NOMO-1 treated with DMSO at 0.1 percent for 48 hours (cell line): ENCODE measurements around the gene STOM.
A peak's percentile ranks its signal among the peaks of the same experiment; 100 is the strongest.

ENCODE experiments used
- DNase-seq: peaks from one replicate; lab custom pipeline; 2025; ENCODE audit not compliant: unreplicated experiment; lab: John Stamatoyannopoulos, UW

Gene STOM

DNA sequence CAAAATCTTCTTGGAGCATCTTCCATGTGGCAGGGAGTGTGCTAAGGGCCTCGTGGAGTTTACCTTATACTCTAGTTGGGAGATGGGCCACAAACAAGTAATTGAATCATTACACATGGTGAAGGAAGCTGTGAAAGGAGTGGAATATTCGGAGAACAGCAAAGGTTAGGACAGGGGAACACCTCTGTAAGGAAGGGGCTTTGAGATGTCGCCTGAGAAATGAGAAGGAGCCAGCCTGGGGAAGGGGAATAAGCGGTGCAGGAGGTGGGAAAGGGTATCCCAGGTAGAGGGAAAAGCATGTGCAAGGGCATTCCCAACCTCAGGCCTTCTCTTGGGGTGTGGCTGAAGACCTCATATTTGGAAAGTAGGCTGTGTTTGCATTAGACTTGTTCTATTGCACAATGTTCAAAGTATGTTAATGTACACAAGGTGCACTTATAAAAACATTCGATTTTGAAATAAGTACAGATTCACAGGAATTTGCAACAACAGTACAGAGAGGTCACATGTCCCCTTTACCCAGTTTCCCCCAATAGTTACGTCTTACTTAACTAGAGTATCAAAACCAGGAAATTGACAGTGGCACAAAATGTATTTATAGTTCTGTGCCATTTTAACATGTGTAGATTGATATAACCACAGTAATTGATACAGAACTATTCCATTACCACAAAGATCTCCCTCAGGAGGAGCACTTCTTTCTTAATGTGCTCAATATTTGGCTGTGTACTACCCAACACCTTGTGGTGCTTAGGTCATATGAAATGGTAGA, 2.4 kb upstream of the STOM start:
- DNase-seq: peak; percentile 35

DNA sequence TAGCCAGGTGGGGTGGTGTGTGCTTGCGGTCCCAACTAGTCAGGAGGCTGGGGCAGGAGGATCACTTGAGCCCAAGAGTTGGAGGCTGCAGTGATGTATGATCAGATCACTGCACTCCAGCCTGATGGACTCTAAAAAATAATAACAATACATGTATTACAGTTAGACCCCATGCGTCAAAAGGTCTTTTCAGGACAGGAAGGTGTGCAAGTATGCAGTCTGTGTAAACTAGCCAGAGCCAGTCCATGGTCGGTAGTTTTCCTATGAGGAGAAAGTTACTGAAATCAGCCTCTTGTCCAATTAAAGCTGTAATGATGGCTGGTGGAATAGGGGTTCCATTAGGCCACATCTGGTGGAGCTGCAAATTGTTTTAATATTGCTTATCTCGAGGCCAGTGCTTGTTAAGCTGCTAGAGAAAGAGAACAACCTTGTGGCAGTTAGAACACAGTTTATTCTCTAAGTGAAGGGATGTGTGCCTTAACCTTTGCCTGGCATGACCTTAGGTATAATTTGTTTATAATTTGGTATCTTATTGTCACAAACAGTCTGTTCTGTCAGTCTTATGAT, 1.5 kb upstream of the STOM start:
- no peak for DNase-seq

DNA sequence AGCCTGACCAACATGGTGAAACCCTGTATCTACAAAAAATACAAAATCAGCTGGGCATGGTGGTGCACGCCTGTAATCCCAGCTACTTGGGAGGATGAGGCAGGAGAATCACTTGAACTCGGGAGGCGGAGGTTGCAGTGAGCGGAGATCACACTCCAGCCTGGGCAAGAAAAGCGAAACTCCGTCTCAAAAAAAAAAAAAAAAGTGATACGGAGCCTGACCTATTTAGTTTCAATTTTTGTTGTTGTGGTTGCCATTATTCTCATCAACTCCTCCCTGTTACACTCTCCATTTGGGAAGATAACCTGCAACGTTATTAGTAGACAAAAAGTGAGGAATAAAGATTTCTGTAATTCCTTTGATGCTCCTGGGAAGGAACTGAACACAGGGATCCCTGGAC, 1.3 kb downstream of the STOM start:
- no peak for DNase-seq

DNA sequence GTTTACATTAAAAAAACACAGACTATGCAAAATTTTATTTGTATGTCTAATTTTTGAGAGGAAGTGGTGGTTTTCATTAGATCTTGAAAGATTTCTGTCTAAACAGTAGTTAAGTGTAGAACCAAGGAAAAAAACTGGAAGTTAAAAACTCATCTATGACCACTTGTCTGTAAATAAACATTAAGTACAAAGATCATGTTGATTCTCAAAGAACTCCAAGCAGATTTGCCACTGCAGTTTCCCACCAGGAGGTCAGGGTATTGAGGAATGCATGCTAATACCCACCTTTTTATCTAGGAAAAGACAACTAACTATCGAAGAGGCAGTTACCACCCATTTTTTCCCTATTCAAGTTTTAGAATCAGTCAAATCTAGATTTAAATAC, 1.9 kb downstream of the STOM start:
- DNase-seq: peak; percentile 59

DNA sequence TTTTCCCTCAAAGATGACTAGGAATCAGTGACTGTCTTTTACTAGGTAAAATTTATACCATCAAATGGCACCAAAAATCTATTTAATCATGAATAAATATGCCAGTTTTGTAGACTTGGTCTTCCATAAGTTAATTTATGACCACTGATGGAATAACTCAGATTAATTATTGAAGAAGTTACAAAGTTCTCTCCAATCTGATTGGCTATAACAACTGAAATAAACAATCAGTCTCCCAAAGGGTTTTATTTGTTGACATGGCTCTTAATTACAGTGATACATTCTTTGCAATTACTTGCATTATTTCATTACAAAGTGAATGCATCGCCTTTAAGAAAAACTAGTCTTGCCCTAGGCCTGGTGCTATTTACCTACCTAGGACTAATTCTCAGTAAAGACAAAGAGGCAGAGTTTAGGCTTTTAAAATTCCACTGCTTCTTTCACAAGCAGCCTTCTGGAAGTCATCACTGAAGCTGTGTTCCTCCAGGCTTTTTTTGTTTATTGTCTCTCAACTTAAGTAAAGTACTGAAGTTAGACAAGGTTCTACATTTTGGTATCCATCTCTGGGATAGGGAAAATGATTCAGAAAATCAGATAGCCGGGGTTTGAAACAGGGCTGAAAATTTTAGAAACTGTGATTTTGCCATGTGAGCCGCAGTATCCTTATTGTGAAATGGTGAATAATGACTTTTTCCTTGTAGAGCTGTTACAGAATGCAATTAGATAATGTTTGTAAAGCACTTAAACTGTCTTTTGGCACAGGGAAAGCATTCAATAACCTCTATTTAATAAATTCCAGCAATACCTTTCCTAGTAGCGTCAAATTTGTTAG, 2.5 kb downstream of the STOM start:
- peak; percentile 59 for DNase-seq

DNA sequence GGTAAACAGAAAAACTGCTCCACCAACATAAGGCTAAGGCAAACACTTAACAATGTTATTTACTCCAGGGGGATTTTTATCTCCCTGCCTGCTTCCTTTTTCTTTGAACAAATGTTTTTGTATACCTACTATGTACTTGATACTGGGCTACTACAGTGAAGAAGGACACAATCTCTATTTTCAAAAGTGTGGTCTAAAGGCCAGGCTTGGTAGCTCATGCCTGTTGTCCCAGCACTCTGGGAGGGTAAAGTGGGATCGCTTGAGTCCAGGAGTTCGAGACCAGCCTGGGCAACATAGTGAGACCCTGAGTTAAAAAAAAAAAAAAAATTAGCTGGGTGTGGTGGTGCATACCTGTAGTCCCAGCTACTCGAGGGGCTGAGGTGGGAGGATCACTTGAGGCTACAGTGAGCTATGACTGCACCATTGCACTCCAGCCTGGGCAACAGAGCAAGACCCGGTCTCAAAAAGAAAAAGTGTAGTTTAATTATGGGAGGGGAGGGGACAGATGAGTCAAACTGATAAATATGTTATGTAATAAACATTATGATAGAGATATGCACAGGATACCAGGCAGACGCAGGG, 3.3 kb downstream of the STOM start:
- no peak for DNase-seq

DNA sequence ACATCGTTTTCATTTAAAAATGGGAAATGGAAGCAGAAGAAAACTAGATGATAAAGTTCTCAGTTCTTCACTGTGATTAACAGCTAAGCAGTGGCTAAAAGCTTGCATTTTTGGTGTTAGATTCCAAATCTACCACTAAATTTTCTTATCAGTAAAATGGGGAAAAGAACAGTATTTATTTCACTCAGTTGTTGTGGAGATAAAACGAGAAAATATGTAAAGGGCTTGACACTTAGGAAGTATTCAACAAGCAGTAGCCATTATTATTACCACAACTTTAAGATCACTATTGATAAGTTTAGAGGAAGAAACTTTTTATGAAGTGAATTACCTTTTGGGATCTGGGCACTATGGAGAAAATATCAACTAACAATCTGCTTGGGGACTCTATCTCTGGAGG, 4.5 kb downstream of the STOM start:
- DNase-seq: no peak

DNA sequence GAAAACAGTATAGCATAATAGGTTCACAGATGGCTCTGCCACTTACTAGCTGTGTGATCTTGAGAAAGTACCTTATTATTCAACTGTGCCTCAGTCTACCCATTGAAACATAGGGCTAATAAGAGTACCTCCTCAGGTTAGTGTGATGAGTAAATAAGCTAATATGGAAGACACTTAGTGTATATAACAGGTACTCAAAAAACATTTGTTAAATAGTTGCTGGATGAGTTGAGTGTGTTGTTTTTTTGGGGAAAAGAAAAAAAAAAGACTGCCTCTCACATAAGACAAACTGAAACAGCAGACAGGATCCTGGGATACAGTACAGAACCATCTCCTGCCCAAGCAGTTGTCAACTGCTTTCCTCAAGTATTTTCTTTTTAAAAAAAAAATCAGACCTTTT, 5.2 kb downstream of the STOM start:
- DNase-seq: no peak

DNA sequence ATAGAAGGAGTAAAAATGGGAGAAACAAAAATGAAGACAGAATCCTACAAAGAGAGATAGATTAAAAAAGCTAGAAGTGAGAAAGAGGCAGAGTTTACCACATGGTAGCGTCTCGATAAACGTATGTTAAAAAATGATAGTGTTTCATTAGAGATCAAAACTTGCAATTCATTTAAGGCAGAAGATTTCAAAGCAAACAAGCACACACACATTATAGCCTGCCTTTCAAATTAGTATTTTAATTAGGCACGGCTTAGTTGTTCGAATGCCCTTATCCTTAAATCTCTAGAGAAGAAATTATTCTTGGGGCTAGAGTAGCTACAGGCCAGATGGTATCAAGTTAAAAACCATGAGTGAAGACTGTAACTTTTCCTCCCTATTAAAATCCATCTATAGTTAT, 6.0 kb downstream of the STOM start:
- no peak for DNase-seq

DNA sequence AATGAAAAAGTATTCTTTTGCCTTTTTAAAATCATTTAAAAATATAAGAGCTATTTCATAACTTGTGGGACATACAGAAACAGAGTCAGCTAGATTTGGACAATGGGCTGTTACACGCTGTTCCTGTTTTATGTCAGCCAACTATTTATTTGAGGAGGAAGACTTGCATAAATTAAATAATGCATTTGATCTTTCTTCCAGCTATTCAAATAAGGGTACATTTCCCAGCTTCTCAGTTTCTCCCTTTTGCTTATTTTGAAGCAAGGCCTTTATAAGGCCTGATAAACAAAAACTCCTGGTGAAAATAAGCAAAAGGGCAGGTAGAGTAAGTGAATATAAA, 6.5 kb downstream of the STOM start:
- DNase-seq: peak; percentile 23

DNA sequence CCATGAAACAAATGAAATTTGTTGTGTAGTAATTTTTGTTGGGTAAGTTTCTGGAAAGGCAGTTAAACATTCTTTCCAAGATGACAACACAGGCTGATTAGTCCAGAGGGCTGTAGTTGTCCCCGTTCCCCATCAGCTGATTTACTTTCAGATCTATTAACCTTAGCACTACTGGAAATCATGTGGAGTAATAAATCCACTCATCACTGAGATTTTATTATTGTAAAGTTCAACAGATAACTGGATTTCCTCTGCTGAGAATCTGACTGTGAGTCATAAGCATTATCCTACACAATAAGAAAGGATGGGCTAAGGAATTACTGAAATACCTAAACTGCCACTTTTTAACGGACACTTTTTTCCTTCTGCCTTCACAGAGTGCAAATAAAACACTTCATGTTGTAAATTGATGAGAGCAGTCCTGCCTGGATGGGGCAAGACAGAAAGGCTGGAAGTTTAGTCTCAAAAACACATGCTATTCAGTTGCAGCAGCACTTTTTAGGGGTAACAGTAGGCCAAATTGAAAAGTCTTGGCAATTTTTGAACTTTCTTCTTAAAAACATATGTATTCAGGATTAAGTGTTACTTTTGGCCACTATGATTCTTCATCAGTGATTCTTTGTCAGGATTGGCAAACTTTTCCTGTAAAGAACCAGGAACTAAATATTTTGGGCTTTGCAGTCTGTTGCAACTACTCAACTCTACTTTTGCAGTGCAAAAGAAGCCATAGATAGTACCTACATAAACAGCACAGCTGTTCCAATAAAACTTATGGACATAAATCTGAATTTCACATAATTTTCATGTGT, 7.0 kb downstream of the STOM start:
- peak; percentile 38 for DNase-seq

DNA sequence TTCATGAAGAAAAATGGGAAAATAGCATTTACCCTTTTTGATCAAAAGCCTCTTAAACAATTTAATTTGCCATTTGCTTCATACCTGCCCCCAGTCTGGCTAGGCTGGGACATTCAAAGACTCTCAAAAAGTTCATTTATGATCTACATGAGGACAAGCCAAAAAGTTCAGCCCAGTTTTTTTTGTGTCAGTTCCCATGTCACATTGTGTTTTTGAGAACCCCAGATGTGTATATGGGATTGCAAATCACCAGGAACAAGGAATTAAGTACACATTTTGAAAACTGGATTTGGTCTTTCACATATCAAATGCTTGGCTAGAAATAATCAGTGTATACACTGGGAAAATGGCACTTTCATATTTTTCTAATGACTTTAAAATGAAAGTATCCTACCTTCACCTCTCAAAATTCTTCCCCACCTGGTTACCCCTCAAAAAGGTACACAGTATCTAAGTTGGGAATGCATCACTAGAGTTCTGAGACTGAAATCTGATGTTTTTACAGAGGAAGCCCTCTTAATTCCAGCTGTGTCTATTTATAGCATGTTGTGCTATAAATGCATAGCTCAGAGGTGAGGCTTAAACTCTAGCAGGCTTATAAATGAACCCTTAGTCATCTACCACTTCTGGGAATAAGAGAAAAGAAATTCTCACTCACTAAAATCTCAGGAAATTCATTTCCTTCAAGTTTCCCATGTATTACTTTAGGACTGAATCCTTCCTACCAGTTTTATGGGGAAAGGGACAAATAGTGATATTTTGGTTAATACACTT, 9.3 kb downstream of the STOM start:
- DNase-seq: no peak

DNA sequence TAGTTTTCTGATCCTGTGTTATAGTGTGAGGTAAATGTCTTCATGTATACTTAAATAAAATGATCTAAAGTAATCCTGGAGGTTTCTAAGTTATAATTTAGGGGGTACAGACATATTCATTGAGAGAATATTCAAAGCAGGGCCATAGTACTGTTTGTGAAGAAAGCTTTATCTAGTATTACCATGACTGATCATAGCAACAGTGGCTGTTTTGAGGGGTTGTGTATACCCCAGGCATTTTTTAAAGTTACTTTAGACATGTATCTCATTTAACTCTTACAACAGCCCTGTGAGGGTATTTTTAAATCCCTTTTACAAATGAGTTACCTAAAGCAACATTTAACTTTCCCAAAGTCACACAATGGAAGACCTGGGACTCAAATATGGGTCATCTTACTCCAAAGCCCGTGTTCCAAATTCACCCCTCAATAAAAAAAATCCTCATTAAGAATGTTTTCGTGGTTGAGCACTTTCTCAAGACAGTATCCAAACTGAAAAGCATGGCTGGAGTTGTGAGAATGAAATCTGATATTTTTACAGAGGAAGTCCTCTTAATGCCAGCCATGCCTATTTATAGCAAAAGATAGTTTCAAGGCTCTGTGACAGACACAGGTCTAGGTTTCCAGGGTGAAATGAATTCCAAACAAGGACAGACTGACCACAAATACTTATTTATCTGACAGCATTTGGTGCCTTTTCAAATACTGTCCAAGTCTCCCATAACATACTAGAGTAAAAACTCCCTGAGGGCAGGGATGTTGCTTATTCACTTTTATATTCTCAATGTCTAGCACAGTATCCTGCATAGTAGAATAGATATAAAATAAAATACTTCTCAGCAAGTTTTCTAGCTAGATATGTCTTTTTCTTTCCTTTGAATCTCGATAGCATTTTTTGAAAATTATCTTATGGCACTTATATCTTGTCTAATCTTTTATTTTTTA, 10.4 kb downstream of the STOM start:
- DNase-seq: no peak

DNA sequence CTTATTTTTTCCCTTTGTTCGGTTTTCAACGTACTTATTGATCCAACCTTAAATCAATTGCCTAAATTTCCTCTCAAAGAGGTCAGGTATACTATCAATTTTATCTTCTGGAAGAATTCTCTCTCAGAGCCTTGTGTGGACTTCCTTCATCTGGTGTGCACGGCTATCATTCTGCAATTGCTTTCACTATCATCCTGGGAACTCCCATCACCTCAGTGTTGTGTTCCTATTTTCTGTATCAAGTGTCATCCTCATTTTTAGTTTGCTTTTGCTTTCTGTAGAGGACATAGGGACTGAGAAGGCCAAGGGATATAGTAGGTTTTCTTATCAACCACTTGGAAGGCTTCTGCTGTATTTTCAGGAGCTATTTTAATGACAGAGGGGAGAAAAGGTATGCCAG, 11.3 kb downstream of the STOM start:
- DNase-seq: no peak

DNA sequence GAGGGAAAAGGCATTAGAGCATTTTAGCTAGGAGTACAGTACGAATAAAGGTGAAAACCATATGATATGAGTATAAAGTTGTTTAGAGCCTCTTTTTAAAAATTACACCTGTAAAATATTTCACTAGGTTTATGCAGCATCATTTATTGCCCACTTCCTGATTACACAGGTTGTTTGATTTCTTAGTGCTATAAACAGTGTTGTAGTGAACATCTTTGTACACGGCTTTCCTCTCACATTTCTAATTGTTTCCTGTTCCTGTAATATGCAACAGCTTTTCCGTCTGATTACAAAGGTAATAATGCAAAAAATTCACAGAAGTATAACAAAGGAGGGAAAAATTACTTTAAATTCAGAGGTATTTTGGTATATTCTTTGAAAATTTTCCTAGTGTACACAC, 13.0 kb downstream of the STOM start:
- DNase-seq: no peak

DNA sequence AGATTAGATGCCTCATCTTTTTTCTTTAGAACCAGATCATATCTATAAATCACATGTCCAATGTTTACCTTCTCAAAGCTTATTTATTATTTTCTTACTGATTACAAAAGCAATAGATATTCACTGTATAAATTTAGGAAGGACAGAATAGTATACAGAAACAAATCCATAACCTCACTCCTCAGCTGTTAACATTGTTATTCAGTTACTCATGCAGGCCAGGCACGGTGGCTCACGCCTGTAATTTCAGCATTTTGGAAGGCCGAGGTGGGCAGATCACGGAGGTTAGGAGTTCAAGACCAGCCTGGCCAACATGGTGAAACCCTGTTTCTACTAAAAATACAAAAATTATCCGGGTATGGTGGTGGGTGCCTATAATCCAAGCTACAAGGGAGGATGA, 15.3 kb downstream of the STOM start:
- no peak for DNase-seq

DNA sequence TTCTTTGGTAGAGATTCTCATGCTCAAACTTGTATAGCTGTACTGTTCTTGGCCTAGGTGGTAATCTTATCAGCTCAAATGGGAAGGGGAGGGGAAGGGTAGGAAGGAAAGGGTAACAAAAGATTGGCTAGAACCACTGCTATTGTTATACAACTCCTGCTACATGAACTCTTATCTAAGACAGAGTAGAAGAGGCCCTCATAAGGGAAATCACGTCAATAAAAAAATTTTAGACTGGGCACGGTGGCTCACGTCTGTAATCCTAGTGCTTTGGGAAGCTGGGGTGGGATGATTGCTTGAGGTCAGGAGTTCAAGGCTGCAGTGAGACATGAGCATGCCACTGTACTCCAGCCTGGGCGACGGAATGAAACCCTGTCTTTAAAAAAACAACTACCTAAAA, 15.9 kb downstream of the STOM start:
- no peak for DNase-seq

DNA sequence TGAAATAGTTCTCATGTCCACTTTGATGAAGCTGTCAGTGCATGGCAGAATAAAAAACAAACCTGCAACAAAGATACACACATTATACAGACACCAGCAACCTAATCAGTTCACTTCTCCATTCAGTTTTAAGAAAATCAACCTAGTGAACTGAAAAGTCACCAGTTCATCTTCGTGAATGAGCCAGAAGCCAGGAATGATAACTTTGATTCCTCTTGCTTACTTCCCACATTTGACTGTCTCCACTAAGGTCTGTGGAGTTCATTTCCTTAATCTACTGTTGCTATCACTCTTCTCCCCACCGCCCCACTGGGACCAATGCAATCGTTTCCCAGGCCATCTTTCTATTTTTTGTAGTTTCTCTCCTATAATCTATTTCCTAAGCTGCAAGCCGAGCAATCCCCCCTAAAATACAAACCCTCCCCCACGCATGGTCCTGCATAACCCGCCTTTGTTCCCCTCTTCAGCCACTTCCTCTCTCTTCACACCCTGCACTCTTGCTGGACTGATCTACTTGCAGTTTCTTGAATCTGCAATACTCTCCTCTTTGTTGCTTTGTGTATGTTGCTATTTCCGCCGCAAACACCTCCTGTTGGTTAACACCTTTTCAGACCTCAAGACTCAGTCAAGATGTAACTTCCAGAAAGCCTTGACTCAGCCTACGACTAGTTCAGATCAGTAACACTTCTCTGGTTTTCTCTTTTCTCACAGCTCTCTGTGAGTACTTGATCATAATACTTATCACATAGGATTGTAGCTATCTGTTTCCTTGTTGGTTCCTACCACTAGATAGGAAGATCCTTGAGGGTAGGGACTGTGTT, 16.6 kb downstream of the STOM start:
- peak; percentile 44 for DNase-seq
